Stimulated activated CD8-positive, alpha-beta memory T cell treated with anti-CD3 and anti-CD28 coated beads, Interleukin-4, amount 100 ng/mL, for 48 hours (primary cell): Measurements from ENCODE around the gene TIMP3.

Source experiments
- DNase-seq: peaks from one replicate; pipeline ENCODE4 v3.0.0-alpha.2; 2020

TIMP3 gene

DNA sequence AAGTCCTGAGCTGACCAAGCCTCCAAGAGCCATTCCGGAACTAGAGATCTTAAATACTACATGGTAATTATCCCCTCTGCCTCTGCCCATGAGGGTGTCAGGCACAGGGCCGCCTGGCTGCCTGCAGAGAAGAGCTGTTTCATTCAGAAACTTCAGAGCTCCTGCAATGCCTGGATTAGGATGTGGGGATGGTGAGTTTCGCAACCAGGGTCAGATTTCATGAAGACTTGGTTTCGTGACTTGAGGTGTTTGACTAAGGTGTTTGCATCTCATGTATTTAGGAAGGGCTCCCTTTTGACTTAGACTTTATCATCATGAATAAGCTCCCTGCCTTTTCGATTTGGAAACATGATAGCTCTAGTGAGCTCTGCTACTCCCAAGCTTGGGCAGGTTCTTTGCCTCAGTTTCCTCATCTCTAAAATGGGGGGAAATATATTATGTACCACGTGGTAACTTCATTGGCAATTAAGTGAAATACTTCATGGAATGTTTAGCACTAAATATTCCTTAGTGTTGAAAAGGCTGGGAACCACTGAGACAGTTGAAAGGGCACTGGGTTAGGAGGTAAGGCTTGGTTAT lies 9.1 kb downstream of the TIMP3 start:
- DNase-seq: no peak

DNA sequence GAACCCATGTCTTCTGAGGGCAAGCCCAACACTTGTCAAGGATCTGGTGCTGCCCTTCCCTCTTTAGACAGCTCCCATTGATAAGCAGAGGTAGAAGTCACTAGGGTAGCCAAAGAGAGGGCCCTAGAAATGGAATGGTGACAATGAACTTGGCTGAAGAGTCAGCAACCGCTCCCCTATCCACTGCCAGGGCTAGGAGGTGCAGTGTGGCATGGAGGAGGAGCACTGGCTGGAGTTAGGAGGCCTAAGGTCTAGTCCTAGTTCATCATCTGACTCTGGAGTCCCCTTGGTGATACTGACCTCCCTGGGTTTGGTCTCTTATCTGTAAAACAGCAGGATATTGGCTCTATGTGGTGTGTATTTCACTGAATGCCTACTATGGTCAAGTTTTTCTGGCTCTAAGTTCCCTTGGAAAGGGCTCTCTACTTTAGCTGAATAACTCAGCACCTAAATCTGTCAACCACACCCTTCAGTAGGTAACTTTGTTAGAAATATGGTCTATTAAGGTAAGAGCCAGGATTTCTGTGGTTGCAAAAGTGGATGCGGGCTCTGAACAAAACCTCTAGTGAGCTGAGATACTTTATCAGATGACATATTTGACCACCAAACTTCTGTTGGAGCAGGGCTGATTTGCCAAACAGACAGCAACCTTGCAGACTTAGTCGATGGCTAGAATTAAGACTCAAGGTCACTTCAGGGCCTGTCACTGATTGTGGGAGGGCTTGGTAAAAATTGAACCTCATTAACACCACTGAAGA lies 10.5 kb downstream of the TIMP3 start:
- DNase-seq: no peak

- DNase-seq: no peak
Measured at GRCh38 chr22:32814285-32814860, 12.9 kb downstream of the TIMP3 start.

DNA sequence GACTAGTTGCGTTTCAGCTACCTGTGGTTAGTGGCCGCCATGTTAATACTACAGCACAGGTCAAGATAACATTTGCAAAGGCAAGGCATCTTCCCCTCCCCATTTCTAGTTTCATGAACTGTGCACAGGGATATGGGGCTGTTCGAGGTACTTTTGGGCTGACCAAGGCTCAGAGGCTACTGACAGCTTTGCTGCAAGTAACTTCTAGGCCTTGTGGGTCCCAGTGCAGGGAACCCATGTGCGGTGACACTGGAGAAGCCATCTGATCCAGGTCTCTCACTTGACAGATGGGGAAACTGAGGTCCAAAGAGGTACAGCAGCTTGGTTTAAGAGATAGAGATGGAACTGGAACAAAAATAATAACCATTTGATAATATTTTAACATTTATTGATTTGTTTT lies 13.6 kb downstream of the TIMP3 start:
- no peak for DNase-seq

- DNase-seq: no peak
Measured at GRCh38 chr22:32815943-32816342, 14.4 kb downstream of the TIMP3 start.

GRCh38 chr22:32817137-32817730 lies 15.7 kb downstream of the TIMP3 start:
- no peak for DNase-seq

- no peak for DNase-seq
Measured at GRCh38 chr22:32818446-32819115, 17.1 kb downstream of the TIMP3 start.

GRCh38 chr22:32819120-32819519 lies 17.6 kb downstream of the TIMP3 start:
- DNase-seq: no peak

DNA sequence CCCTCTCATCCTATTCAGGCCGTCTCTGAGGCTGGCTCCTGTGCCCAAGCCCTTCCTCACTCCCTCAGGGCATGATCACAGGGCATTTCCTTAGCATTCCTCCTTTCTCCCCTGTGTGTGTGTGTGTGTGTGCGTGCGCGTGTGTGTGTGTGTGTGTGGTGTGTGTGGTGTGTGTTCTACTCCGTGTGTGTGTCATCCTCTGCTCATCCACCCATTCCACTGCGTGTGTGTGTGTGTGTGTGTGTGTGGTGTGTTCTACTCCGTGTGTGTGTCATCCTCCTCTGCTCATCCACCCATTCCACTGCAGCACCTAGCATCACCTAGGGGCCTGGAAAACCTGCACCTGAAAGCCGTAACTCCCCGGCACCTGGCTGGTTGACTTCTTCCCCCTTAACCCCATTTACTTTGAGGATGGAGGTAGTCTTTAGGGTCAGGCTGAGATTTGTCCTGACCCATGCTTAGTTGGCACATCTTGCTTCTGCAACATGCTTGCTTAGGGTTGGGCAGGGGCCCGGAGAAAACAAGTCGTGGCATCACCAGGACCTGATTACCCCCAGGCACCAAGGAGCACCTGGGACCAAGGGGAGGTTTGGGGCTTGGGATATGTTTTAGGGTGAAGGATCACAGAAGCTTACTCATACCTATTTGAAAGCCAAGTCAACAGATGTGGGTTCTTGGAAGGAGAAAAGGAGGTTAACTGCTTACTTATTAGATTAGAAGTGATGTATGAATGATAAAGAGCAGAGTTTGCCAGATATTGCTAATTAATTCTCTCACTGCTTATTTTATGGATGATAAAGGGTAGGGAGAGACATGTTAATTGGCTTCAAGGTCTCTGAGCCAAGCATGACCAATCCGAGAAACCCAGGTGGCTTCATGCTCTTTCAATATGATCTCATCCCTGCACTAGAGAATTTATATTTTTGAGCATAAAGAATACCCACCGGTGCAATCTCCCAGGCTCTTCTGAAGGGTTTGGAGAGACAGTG lies 18.9 kb downstream of the TIMP3 start:
- DNase-seq: no peak

GRCh38 chr22:32822179-32822877 lies 20.8 kb downstream of the TIMP3 start:
- no peak for DNase-seq

- peak; percentile 30 for DNase-seq
Measured at GRCh38 chr22:32823024-32823730, 21.7 kb downstream of the TIMP3 start.

DNA sequence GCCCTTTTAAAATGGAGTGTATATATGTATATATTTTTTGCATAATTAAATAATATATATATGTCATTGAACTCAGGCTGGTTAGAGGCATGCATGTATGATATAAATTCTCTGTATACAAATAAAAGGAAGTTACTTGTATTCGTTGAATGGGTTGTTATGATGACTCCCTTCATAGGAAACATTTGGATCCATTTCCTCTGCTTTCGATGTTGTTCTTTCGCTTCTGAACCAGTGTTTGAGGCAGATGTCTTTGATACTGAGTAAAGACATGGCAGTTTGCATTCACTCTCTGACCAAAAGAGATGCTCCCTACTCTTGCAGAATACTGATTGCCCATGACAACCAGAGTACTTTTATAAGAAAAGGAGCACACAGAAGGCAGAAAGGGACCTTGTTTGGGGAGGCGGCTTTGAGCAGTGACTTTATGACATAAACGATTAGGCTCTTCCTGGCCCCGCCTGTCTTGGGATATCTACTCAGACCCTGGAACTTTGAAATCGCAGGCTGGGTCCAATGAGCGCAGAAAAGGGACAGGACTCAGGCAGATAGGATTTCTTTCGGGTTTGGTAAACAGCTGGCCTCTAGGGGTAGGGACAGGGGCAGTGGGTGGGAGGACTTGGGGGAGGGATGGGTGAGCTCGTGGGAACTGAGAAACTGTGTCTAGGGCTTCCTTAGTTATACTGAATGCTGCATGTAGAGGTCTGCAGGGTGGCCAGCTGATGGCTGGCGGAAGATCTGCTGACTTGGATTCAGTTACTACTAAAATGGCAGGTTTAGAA lies 23.2 kb downstream of the TIMP3 start:
- DNase-seq: no peak

GRCh38 chr22:32826537-32826936 lies 25.0 kb downstream of the TIMP3 start:
- DNase-seq: no peak

DNA sequence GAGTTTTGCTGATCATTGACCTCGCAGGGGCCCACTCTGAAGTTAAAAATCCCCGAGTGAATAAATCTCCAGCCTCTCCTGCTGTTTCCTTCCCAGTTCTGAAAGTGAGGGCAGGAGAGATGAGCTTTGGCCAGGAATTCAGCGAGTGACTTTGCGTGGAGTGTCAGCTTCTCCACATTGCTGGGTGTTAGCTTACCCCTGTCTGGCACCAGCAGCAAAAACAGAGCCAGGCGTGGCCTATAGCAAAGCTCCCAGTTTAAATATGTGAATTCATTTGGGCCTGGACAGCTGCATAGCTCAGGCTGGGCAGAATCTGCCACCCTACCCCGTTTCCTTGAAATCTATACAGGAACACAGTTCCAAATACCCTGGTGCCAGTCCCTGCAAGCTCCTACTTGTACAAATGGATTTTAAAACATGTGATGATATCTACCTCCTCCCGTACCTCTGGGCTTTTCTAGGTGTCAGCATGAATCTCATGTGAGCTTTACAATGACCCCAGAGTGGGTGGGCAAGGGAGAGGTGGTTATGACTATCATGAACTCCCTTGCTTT lies 25.6 kb downstream of the TIMP3 start:
- no peak for DNase-seq

- DNase-seq: no peak
Measured at GRCh38 chr22:32828150-32828549, 26.6 kb downstream of the TIMP3 start.

DNA sequence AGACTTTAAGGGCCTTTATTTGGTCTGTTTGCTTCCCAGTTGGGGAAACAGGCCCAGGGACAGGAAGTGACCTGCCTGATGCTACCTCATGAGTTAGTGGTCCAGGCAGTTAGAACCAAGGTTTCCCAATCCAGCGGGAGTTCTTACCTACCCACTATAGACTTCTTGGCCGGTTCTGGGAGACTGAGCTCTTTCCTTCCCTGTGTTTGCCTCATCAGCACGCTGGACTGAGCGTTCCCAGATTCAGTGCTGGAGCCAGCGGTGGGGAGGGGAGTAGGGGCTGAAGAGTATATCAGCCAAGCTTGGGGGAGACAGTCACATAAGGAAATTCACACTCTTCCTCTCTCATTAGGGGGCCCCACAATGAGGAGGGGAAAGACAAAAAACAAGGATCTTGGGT lies 27.1 kb downstream of the TIMP3 start:
- no peak for DNase-seq

DNA sequence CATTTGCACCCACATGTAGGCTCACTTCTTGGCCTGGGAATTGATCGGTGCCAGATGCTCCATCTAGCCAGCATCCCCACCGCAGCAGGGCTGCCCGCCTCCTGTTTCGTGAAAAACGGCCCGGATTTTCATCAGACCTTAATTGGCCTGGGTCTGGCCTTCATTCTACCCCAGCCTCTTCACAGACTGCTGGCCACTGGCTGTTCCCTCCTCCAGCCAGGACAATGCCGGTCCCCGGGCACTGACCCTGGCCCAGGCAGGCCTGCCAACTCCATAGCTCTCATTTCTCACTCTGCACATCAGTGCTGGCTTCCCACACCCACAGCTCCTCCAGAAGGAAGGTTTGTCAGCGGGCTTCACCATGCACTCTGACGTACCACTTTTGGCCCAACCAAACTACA lies 27.9 kb downstream of the TIMP3 start:
- no peak for DNase-seq

DNA sequence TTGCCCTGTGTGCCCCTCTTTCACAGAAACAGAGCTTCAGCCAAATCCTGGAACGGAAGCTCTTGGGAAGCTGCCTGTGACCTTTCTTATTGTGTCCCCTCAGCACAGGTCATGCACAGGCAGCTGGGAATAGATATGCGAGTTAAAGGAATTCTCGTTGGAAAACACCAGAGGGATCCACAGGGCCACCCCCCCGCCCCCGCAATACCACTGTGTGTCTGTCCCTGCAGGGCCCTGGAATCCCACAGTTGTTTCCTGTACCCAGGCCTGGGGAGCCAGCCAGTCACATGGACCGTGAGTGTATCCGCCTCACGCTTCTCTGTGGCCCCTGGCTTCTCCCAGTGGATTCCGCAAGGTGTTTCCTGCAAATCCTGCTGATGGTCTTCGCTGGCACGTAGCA lies 29.0 kb downstream of the TIMP3 start:
- no peak for DNase-seq

- DNase-seq: no peak
Measured at GRCh38 chr22:32830957-32831356, 29.5 kb downstream of the TIMP3 start.

DNA sequence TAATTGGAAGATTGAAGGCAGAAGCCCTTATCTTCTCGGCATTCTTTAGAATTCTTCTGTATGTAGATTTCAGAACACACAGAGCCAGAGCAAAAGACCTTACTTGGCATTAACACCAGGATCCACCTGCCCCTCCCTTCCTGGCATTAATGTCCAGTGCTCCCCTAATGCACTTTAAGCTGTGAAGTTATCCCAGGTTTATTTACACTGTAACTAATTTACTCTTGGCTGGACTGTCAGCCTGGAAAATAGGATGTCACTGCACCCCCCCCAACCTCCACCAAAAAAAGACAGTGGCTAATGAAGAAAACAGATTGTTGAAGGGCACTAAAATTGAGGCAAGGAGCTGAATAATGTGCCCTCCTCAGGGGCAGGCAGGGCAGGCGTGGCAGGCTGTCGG lies 30.1 kb downstream of the TIMP3 start:
- no peak for DNase-seq
